Measurements from ENCODE around the gene CRIM1. TPM values are rescaled to one million over a fixed set of nuclear protein-coding genes. Genes with fewer than 3 reads are reported as not detected.

CRIM1 gene
- total RNA-seq, 1 donor from 2014 or later, result 790 TPM

DNA sequence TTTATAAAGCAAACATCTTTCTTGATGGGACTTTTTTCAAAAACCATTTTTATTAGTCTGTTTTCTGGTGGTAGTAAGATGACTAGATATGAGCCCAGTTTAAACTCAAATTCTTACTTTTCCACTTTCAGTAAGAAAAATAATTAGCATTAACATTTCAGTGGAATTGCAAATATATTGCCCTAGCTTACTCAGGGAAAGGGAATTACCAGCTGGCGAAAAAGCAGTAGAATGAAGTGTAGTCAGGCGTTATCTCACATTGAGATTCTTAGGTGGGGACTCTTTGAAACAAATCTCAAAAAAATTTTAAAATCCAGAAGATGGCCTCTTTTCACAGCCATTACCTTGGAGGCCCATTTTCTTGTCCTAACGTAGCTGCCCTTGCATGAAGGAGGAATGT is 65.8 kb downstream of the CRIM1 start:
- no peak for DNase-seq (ENCODE audit: low read depth, low spot score)

- DNase-seq (ENCODE audit: low read depth, low spot score), result no peak
These were observed 67.6 kb downstream of the CRIM1 start for GRCh38 chr2:36423172-36423571.

GRCh38 chr2:36423619-36424120 is 68.1 kb downstream of the CRIM1 start:
- DNase-seq (ENCODE audit: low read depth, low spot score), result no peak

GRCh38 chr2:36425608-36426355 is 70.2 kb downstream of the CRIM1 start:
- DNase-seq (ENCODE audit: low read depth, low spot score), result no peak

- no peak for DNase-seq (ENCODE audit: low read depth, low spot score)
These were observed 72.2 kb downstream of the CRIM1 start for GRCh38 chr2:36427790-36428243.

- DNase-seq (ENCODE audit: low read depth, low spot score), result no peak
These were observed 75.0 kb downstream of the CRIM1 start for GRCh38 chr2:36430549-36430948.

- DNase-seq (ENCODE audit: low read depth, low spot score), result no peak
These were observed 76.9 kb downstream of the CRIM1 start for GRCh38 chr2:36432479-36432878.

GRCh38 chr2:36433311-36434217 is 78.0 kb downstream of the CRIM1 start:
- DNase-seq (ENCODE audit: low read depth, low spot score), result no peak

DNA sequence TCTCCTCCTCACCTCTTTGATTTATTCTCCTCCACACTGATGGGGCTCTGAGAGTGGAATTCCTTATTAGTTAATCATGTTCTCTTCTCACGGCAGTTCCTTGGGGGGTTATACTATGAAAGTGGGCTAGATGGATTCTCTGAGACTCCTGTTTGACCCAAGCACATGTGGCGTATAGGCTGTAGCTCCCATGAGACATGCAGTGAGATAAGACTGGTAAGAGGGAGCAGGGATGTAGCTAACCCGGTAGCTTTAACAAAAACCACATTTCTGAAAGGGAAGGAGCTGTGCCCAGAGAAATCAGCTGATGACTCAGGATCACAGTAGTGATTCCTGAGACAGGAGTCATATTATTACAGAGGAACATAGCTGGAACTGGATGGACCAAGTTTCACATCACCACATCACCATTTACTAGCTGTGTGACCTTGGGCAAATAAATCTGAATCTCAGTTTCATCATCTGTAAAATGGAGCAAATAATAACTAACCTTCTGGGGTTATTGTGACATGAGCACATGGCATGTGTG is 82.9 kb downstream of the CRIM1 start:
- no peak for DNase-seq (ENCODE audit: low read depth, low spot score)

GRCh38 chr2:36439084-36439483 is 83.5 kb downstream of the CRIM1 start:
- DNase-seq (ENCODE audit: low read depth, low spot score), result no peak

- no peak for DNase-seq (ENCODE audit: low read depth, low spot score)
These were observed 85.6 kb downstream of the CRIM1 start for GRCh38 chr2:36441065-36441625.

DNA sequence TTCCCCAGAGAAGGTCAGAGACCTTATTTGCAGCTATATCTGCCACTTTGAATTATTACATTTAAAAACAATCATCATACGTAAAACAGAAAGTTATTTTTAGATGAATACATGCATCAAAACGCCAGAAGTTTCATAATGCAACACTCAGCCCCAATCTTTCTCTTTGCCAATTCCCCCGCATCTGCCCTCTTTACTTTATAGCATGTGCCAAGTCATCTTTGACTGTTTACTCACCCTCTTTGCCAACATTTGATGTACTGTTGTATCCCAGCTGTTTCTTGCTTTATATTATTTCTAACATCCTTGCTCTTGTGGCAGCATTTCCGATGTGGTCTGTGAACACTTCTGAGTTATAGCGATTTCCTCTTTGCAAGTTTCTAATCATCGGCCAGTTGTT is 86.2 kb downstream of the CRIM1 start:
- no peak for DNase-seq (ENCODE audit: low read depth, low spot score)

- no peak for DNase-seq (ENCODE audit: low read depth, low spot score)
These were observed 88.8 kb downstream of the CRIM1 start for GRCh38 chr2:36444216-36444936.

DNA sequence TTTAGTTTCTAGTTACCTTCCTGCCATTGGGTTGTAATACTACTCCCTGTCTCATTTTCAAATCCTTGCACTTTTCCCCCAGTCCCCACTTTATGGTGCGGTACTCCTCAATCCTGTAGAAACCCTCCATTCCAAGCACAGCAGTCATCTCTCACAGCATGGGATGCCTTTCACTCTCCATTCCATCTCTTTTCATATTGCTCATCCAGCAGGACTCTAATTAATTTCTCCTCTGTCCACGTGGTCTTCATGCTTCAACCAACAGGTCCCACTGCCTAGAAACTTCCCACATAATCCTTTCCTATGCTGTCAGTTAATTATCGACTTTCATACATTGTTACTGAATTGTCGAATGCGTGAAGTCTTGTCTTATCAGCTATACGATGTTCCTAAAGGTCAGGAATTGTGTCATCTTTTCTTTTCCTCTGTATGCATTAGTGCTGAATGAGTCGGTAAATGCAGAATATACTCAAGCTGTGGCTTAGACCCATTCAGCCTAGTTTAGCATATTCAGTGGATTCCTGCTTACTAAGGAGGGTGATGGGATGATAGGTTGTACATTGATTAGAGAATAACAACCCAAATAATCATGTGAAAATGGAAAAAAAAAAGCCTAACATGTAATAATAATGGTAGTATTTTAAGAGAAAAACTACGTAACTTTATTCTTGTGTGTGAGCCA is 89.7 kb downstream of the CRIM1 start:
- no peak for DNase-seq (ENCODE audit: low read depth, low spot score)

- DNase-seq (ENCODE audit: low read depth, low spot score), result no peak
These were observed 90.7 kb downstream of the CRIM1 start for GRCh38 chr2:36446294-36446693.

GRCh38 chr2:36449213-36449612 is 93.6 kb downstream of the CRIM1 start:
- DNase-seq (ENCODE audit: low read depth, low spot score), result no peak

DNA sequence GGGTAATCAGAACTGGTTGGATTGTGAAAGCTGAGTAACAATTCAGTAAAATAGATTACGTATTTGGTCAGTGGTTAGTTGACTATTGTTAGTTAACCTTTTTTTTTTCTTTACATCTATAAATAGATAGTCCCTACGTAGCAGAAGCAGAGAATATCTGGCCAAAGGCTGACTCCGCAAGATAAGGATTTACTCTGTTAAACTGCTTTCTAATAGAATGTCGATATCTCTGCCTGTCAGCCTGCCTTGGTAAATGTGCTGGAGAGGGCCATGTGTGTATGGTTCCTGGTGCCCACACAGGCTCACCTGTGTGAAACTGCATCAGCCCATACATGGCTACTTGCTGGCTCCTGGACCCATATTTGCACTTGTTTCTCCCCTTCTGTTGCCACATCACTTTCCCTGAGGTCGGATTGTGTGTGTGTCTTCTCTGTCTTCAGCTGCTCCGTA is 94.4 kb downstream of the CRIM1 start:
- DNase-seq (ENCODE audit: low read depth, low spot score), result no peak

DNA sequence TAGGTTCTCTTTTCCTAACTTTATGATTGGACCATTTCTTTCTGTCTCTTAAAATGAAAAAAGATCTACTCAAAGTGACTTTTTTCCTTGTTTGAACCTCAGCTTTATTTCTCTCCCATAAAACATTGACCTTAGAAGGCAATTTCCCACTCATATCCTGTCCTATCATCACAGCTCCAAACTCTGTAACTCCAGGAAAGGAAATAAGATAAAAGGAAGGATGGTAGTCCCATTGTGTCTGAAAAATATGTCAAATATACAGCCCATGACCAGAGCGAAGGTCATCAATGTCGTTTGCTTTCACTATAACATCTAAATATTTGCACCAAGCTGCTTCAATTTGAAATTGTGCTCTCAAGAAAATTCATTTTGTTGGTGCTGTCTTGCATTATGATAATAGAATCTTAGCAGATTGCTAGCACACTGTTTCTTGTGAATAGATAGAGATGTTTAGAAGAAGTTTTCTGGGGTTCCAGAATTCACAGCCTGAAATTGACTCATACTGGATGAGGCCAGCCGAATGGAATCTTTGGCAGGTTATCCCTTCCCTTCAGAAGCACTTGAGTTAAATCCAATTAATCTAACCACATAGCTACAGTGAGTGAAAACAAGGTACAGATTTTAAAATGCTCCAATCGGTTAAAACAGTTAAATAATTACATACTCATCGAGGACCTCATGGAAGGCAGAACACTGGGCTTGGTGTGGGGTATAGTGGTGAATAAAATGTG is 95.1 kb downstream of the CRIM1 start:
- DNase-seq (ENCODE audit: low read depth, low spot score), result no peak

- DNase-seq (ENCODE audit: low read depth, low spot score), result no peak
These were observed 95.9 kb downstream of the CRIM1 start for GRCh38 chr2:36451512-36451911.

DNA sequence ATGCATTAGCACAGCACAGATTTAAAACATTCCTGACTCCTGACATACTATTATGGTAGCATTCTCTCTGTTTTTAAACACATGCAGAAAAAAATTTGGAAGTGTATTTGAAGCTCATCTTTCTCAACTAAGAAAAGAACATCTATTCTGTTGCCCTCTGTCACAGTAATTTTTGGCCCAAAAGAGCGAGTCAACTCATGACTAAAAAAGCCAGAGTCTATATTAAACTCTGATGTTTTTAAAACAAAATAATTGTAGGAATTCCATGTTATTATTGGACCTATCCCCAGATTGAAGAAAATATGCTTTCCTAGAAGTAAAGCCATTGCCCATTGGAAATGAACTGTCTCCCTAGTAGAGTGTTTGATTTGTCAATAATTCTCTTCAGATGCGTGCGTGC is 96.7 kb downstream of the CRIM1 start:
- DNase-seq (ENCODE audit: low read depth, low spot score), result no peak

All from pulmonary artery endothelial cell (primary cell).